ENCODE measurements around the gene DCAF11.

DNA sequence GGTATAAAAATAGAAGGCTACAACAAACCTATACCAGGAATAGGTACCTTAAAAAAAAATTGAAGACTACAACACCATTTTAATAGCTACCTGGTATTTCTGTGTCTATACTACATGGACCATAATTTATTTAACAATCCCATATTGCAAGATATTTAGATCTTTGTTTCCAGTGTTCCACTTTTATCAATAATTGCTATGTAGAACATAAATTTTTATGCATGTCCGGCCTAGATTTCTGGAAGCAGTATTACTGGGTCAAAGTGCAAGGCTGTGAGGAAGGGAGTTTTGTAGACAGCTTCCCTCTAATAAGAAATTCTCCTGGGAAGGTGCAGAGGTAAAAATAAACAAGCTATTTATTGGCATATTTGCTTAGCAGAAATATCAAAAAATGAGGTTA is 4.1 kb upstream of the DCAF11 start:
- TF ChIP-seq, protein P1, sequence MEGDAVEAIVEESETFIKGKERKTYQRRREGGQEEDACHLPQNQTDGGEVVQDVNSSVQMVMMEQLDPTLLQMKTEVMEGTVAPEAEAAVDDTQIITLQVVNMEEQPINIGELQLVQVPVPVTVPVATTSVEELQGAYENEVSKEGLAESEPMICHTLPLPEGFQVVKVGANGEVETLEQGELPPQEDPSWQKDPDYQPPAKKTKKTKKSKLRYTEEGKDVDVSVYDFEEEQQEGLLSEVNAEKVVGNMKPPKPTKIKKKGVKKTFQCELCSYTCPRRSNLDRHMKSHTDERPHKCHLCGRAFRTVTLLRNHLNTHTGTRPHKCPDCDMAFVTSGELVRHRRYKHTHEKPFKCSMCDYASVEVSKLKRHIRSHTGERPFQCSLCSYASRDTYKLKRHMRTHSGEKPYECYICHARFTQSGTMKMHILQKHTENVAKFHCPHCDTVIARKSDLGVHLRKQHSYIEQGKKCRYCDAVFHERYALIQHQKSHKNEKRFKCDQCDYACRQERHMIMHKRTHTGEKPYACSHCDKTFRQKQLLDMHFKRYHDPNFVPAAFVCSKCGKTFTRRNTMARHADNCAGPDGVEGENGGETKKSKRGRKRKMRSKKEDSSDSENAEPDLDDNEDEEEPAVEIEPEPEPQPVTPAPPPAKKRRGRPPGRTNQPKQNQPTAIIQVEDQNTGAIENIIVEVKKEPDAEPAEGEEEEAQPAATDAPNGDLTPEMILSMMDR (IDR thresholded peaks at IDR 0.05) = no peak
- TF ChIP-seq POLR2A (IDR thresholded peaks at IDR 0.05) = no peak
